GM12878 (cell line): Measurements from ENCODE around the gene TMA16. TPM values are rescaled to one million over a fixed set of nuclear protein-coding genes. Genes with fewer than 3 reads are reported as not detected.

Experiments
- ATAC-seq: fragments of 200-7000 bp; cut with Tn5 transposase; 3 replicates; pipeline ENCODE4 v1.9.1; 2020; ENCODE audit warnings: mild to moderate bottlenecking, moderate library complexity
- BruUV-seq: library from RNA; stranded (reverse); fragments of 400-500 nt; replicated peaks from 2 replicates; lab custom pipeline; 2021; lab: Mats Ljungman, UMichigan
- CTCF ChIA-PET: fragments of 300-600 bp; sonication (Branson Sonifier 250); formaldehyde crosslinking; extraction: SDS; loops from one replicate; lab custom pipeline; 2021; ENCODE audit warnings: inconsistent platforms; lab: Yijun Ruan, JAX
- POLR2A ChIA-PET: fragments of 350-600 bp; formaldehyde crosslinking; extraction: SDS; loops from one replicate; lab custom pipeline; 2021; ENCODE audit warnings: inconsistent platforms; lab: Charles Lee
- RAD21 ChIA-PET: fragments of 300-600 bp; sonication (Branson Sonifier 250); formaldehyde crosslinking; loops from one replicate; lab custom pipeline; 2023; ENCODE audit warnings: antibody characterized with exemption; ENCODE audit not compliant: unreplicated experiment; lab: Charles Lee
- SMC1A ChIA-PET: fragments of 300-600 bp; sonication (Branson Sonifier 250); formaldehyde crosslinking; loops from one replicate; lab custom pipeline; 2023; ENCODE audit not compliant: unreplicated experiment, uncharacterized antibody; lab: Charles Lee
- DNase-seq: peaks from one replicate; pipeline ENCODE4 v3.0.0-alpha.2; 2011; ENCODE audit warnings: low read depth, low spot score
- FAIRE-seq: peaks from 3 replicates; lab custom pipeline; 2011; peaks lifted over from hg19 to GRCh38; lab: Jason Lieb, UNC
- H2AFZ ChIP-seq: 2 replicates; pipeline ENCODE4 v1.6.0; 2011; ENCODE audit warnings: low read depth, low read length, control low read depth; ENCODE audit not compliant: control insufficient read depth
- H3K27ac ChIP-seq: 2 replicates; pipeline ENCODE4 v1.5.1; 2011; ENCODE audit warnings: control low read depth; ENCODE audit not compliant: control insufficient read depth, insufficient read depth
- H3K27me3 ChIP-seq, 2 experiments: replicated peaks in 1 of 2; 2 replicates each; pipeline versions ENCODE4 v1.6.0 to v1.6.1; 2011; ENCODE audit warnings: low read length in 1 of 2; ENCODE audit not compliant: control insufficient read depth in 2 of 2, insufficient read depth in 2 of 2
- H3K36me3 ChIP-seq, 2 experiments: 2 replicates each; pipeline ENCODE4 v1.5.1; 2011; ENCODE audit warnings: low read length in 1 of 2; ENCODE audit not compliant: control insufficient read depth in 2 of 2, insufficient read depth in 2 of 2
- H3K4me1 ChIP-seq: 2 replicates; pipeline ENCODE4 v1.6.1; 2011; ENCODE audit warnings: mild to moderate bottlenecking, low read length, moderate library complexity, mixed read lengths; ENCODE audit not compliant: control insufficient read depth, insufficient read depth
- H3K4me2 ChIP-seq: 2 replicates; pipeline ENCODE4 v1.6.0; 2011; ENCODE audit warnings: control low read depth; ENCODE audit not compliant: control insufficient read depth, insufficient read depth
- H3K4me3 ChIP-seq: fragments of 200-600 bp; sonication (generic); 2 replicates; pipeline ENCODE4 v1.5.1; 2016
- H3K79me2 ChIP-seq: 2 replicates; pipeline ENCODE4 v1.6.0; 2011; ENCODE audit warnings: low read length; ENCODE audit not compliant: control insufficient read depth, insufficient read depth
- H3K9ac ChIP-seq: 2 replicates; pipeline ENCODE4 v1.8.0; 2011; ENCODE audit warnings: low read length, control low read depth, mixed read lengths; ENCODE audit not compliant: control insufficient read depth, insufficient read depth
- H3K9me3 ChIP-seq: replicated peaks from 3 replicates; pipeline ENCODE4 v1.5.1; 2011; ENCODE audit warnings: mild to moderate bottlenecking, low read length; ENCODE audit not compliant: control insufficient read depth, insufficient read depth
- H4K20me1 ChIP-seq: 2 replicates; pipeline ENCODE4 v1.6.0; 2011; ENCODE audit not compliant: control insufficient read depth, insufficient read depth
- WGBS: methylation state at CpG from one replicate; pipeline ENCODE4 v1.1.6; 2016; ENCODE audit warnings: low lambda C conversion rate; ENCODE audit not compliant: insufficient replicate concordance, insufficient coverage; ENCODE audit errors: missing lambda C conversion rate; 5-methylcytosine and 5-hydroxymethylcytosine counted together
- in situ Hi-C: fragments of 300-500 bp; cut with MboI; formaldehyde crosslinking; loops from 9 replicates; pipeline ENCODE4 v1.14.3; 2018; ENCODE audit warnings: mixed read lengths
- intact Hi-C: fragments of 100-400 bp; cut with micrococcal nuclease; formaldehyde crosslinking; loops from one replicate; pipeline ENCODE4 v1.14.2; 2022; ENCODE audit not compliant: unreplicated experiment
- polyA plus RNA-seq, 11 experiments: library from polyadenylated mRNA; depleted of rRNA in 4 of 11; unstranded in 6 of 11; stranded (reverse) in 5 of 11; fragments of >200 nt; fragmentation: Nextera tagmentation in 4 of 11; fragmentation: Illumina TruSeq in 1 of 11; extraction: Ambion mirVana in 4 of 11; extraction: Trizol in 1 of 11; gene quantifications; 1 replicate in 1 of 11; 2 replicates in 10 of 11; pipeline versions ENCODE4 v1.2.1 to v1.2.3, GENCODE V29; 2011 to 2016; ENCODE audit warnings: inconsistent platforms in 2 of 11, missing spikeins in 2 of 11, low read depth in 1 of 11
- total RNA-seq, 4 experiments: library from RNA; depleted of rRNA in 3 of 4; stranded (reverse); fragments of >200 nt in 3 of 4; fragmentation: Illumina TruSeq in 1 of 4; extraction: Trizol in 1 of 4; gene quantifications; 2 replicates each; pipeline versions ENCODE4 v1.2.1 to v1.2.3, GENCODE V29; 2013 to 2021
- TF ChIP-seq, protein P1 (sequence below): fragments of 450-650 bp; formaldehyde crosslinking; IDR thresholded peaks from 2 replicates; pipeline ENCODE4 v1.4.0; 2020; ENCODE audit warnings: mild to moderate bottlenecking, moderate library complexity

The TMA16 gene
- total and polyA plus RNA-seq, 10 of the 15 experiments (the other 5 are each of a cell fraction or from before 2014, with no cell fraction given), result 37.9 to 91.0 (median 55.8) TPM

- Histone ChIP-seq H3K36me3 (no peaks in the 10 kb centered on the region), H3K9me3 (no peaks in the 10 kb centered on the region; the same call in 2 of the 3 replicates), H4K20me1 (no peaks in the 10 kb centered on the region), H3K9ac (no peak overlapping the region), H3K4me1 (peaks cover 12% of the 10 kb centered on the region; the same call in 1 of the 2 replicates), H3K27ac (no peak overlapping the region), H3K79me2 (no peaks in the 10 kb centered on the region), H3K4me3 (no peak overlapping the region), H3K4me2 (no peak overlapping the region), H2AFZ (no peak overlapping the region), H3K27me3 (no peaks in the 10 kb centered on the region)
- no peak for FAIRE-seq
- DNase-seq, result no peak
- ChIA-PET RAD21 (interaction anchor here (1.1 to 2.9 kb wide), 3 partner anchors 58 to 64 kb away, joined by 5 to 26 read pairs (median 10); no protein-coding TSS in a partner anchor), SMC1A (interaction anchor here (0.7 to 4.6 kb wide), 12 partner anchors 8 to 181 kb away, joined by 3 to 59 read pairs (median 4); no protein-coding TSS in a partner anchor), CTCF (interaction anchor here (0.6 to 5.1 kb wide), 18 partner anchors 8 to 523 kb away, joined by 3 to 164 read pairs (median 4); partner anchors contain the start of gene TMA16), POLR2A (interaction anchor here (1.0 kb wide), 1 partner anchor 9 kb away, joined by 3 read pairs; the partner anchor contains the start of gene TMA16)
- BruUV-seq, result no TSS peak
- no peak for ATAC-seq
- intact Hi-C loops, result loop anchor here (2.0 to 10.0 kb wide), 4 partner anchors 195 to 989 kb away; no protein-coding TSS in a partner anchor
- in situ Hi-C loops, result loop anchor here (10.0 kb wide), 1 partner anchor 59 kb away; no protein-coding TSS in a partner anchor
- 45% methylated on average over 2 of the region's 2 CpGs for WGBS
- TF ChIP-seq, protein P1, sequence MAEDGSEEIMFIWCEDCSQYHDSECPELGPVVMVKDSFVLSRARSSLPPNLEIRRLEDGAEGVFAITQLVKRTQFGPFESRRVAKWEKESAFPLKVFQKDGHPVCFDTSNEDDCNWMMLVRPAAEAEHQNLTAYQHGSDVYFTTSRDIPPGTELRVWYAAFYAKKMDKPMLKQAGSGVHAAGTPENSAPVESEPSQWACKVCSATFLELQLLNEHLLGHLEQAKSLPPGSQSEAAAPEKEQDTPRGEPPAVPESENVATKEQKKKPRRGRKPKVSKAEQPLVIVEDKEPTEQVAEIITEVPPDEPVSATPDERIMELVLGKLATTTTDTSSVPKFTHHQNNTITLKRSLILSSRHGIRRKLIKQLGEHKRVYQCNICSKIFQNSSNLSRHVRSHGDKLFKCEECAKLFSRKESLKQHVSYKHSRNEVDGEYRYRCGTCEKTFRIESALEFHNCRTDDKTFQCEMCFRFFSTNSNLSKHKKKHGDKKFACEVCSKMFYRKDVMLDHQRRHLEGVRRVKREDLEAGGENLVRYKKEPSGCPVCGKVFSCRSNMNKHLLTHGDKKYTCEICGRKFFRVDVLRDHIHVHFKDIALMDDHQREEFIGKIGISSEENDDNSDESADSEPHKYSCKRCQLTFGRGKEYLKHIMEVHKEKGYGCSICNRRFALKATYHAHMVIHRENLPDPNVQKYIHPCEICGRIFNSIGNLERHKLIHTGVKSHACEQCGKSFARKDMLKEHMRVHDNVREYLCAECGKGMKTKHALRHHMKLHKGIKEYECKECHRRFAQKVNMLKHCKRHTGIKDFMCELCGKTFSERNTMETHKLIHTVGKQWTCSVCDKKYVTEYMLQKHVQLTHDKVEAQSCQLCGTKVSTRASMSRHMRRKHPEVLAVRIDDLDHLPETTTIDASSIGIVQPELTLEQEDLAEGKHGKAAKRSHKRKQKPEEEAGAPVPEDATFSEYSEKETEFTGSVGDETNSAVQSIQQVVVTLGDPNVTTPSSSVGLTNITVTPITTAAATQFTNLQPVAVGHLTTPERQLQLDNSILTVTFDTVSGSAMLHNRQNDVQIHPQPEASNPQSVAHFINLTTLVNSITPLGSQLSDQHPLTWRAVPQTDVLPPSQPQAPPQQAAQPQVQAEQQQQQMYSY, result no peak
Observed at GRCh38 chr4:163485589-163485988, 8.9 kb upstream of the TMA16 start.
